Stimulated activated effector memory CD8-positive, alpha-beta T cell treated with anti-CD3 and anti-CD28 coated beads, Interleukin-12 subunit alpha, Interleukin-12 subunit beta, amount 100 ng/mL, for 72 hours (primary cell): ENCODE measurements around the gene CEP41.

Experiments used
- ATAC-seq: fragments of 150-1000 bp; cut with Tn5 transposase; 2 replicates; pipeline ENCODE4 v1.10.0; 2021
- DNase-seq, 2 donors: peaks; one replicate each; pipeline ENCODE4 v3.0.0; 2021 to 2022; ENCODE audit warnings: low spot score in 2 of 2
- H3K27ac Mint-ChIP-seq: one replicate; pipeline ENCODE4 v1.8.0; 2022; ENCODE audit warnings: mild to moderate bottlenecking, mixed read lengths
- H3K36me3 Mint-ChIP-seq: one replicate; pipeline ENCODE4 v1.8.0; 2022; ENCODE audit warnings: mild to moderate bottlenecking, mixed read lengths
- H3K4me1 Mint-ChIP-seq: one replicate; pipeline ENCODE4 v1.8.0; 2022; ENCODE audit warnings: mixed read lengths
- H3K4me3 Mint-ChIP-seq: one replicate; pipeline ENCODE4 v1.8.0; 2022; ENCODE audit warnings: mild to moderate bottlenecking, mixed read lengths
- H3K9me3 Mint-ChIP-seq: one replicate; pipeline ENCODE4 v1.8.0; 2022; ENCODE audit warnings: mixed read lengths

The CEP41 gene

GRCh38 chr7:130413201-130413600 lies 27.6 kb downstream of the CEP41 start:
- peaks cover 29% of the 10 kb centered on the region for H3K4me1 Mint-ChIP-seq
- no peak overlapping the region for H3K27ac Mint-ChIP-seq

GRCh38 chr7:130410868-130411541 lies 29.8 kb downstream of the CEP41 start:
- ATAC-seq: no peak
- H3K27ac Mint-ChIP-seq: no peak overlapping the region
- no peaks in the 10 kb centered on the region for H3K9me3 Mint-ChIP-seq
- no peak overlapping the region for H3K4me3 Mint-ChIP-seq
- DNase-seq: no peak
- H3K36me3 Mint-ChIP-seq: no peaks in the 10 kb centered on the region
- peaks cover 10% of the 10 kb centered on the region for H3K4me1 Mint-ChIP-seq

More at GRCh38 chr7:130413201-130413600, 27.6 kb downstream of the CEP41 start:
- H3K9me3 Mint-ChIP-seq: no peaks in the 10 kb centered on the region
- no peaks in the 10 kb centered on the region for H3K36me3 Mint-ChIP-seq
- ATAC-seq (no peak), DNase-seq (no peak)
- H3K4me3 Mint-ChIP-seq: no peak overlapping the region

GRCh38 chr7:130409712-130410072 lies 31.1 kb downstream of the CEP41 start:
- Mint-ChIP-seq H3K36me3 (no peaks in the 10 kb centered on the region), H3K4me1 (peaks cover under 1% of the 10 kb centered on the region), H3K4me3 (no peak overlapping the region), H3K9me3 (no peaks in the 10 kb centered on the region), H3K27ac (no peak overlapping the region)
- no peak for ATAC-seq
- no peak for DNase-seq

- Mint-ChIP-seq H3K36me3 (no peaks in the 10 kb centered on the region), H3K4me3 (no peak overlapping the region), H3K27ac (no peak overlapping the region), H3K9me3 (no peaks in the 10 kb centered on the region), H3K4me1 (no peaks in the 10 kb centered on the region)
- DNase-seq (no peak), ATAC-seq (no peak)
Measured at GRCh38 chr7:130409067-130409711, 31.6 kb downstream of the CEP41 start.

- Mint-ChIP-seq H3K4me1 (no peaks in the 10 kb centered on the region), H3K36me3 (peaks cover 9% of the 10 kb centered on the region), H3K4me3 (no peak overlapping the region), H3K9me3 (no peaks in the 10 kb centered on the region), H3K27ac (no peak overlapping the region)
- ATAC-seq (no peak), DNase-seq (no peak)
Measured at GRCh38 chr7:130405003-130405402, 35.8 kb downstream of the CEP41 start.

- Mint-ChIP-seq H3K36me3 (peaks cover 9% of the 10 kb centered on the region), H3K4me1 (no peaks in the 10 kb centered on the region), H3K9me3 (no peaks in the 10 kb centered on the region), H3K4me3 (no peak overlapping the region), H3K27ac (no peak overlapping the region)
- ATAC-seq (no peak), DNase-seq (no peak)
Measured at GRCh38 chr7:130401578-130401977, 39.2 kb downstream of the CEP41 start.

GRCh38 chr7:130401101-130401500 lies 39.7 kb downstream of the CEP41 start:
- no peaks in the 10 kb centered on the region for H3K9me3 Mint-ChIP-seq
- ATAC-seq: no peak
- peaks cover 9% of the 10 kb centered on the region for H3K36me3 Mint-ChIP-seq
- no peaks in the 10 kb centered on the region for H3K4me1 Mint-ChIP-seq
- no peak for DNase-seq
- no peak overlapping the region for H3K27ac Mint-ChIP-seq
- no peak overlapping the region for H3K4me3 Mint-ChIP-seq

- ATAC-seq (no peak), DNase-seq (no peak)
- Mint-ChIP-seq H3K36me3 (peaks cover 9% of the 10 kb centered on the region), H3K4me3 (no peak overlapping the region), H3K27ac (no peak overlapping the region), H3K4me1 (no peaks in the 10 kb centered on the region), H3K9me3 (no peaks in the 10 kb centered on the region)
Measured at GRCh38 chr7:130400120-130400572, 40.7 kb downstream of the CEP41 start.

- Mint-ChIP-seq H3K27ac (no peak overlapping the region), H3K4me1 (peaks cover 13% of the 10 kb centered on the region), H3K36me3 (peaks cover 9% of the 10 kb centered on the region), H3K4me3 (no peak overlapping the region), H3K9me3 (no peaks in the 10 kb centered on the region)
- DNase-seq (no peak), ATAC-seq (no peak)
Measured at GRCh38 chr7:130398526-130399090, 42.2 kb downstream of the CEP41 start.

GRCh38 chr7:130397758-130398073 lies 43.1 kb downstream of the CEP41 start:
- Mint-ChIP-seq H3K9me3 (no peaks in the 10 kb centered on the region), H3K27ac (no peak overlapping the region), H3K4me1 (peaks cover 14% of the 10 kb centered on the region), H3K36me3 (peaks cover 9% of the 10 kb centered on the region), H3K4me3 (no peak overlapping the region)
- no peak for ATAC-seq
- DNase-seq: no peak

GRCh38 chr7:130397051-130397757 lies 43.6 kb downstream of the CEP41 start:
- DNase-seq: no peak
- H3K4me3 Mint-ChIP-seq: no peak overlapping the region
- no peak overlapping the region for H3K27ac Mint-ChIP-seq
- H3K9me3 Mint-ChIP-seq: no peaks in the 10 kb centered on the region
- H3K36me3 Mint-ChIP-seq: peaks cover 6% of the 10 kb centered on the region
- no peak for ATAC-seq
- H3K4me1 Mint-ChIP-seq: peaks cover 14% of the 10 kb centered on the region

- H3K4me3 Mint-ChIP-seq: no peak overlapping the region
Measured at GRCh38 chr7:130396109-130396508, 44.7 kb downstream of the CEP41 start.

GRCh38 chr7:130395421-130395820 lies 45.4 kb downstream of the CEP41 start:
- Mint-ChIP-seq H3K36me3 (no peaks in the 10 kb centered on the region), H3K9me3 (no peaks in the 10 kb centered on the region), H3K4me3 (no peak overlapping the region), H3K27ac (no peak overlapping the region), H3K4me1 (peaks cover 14% of the 10 kb centered on the region)
- no peak for DNase-seq
- no peak for ATAC-seq

More at GRCh38 chr7:130396109-130396508, 44.7 kb downstream of the CEP41 start:
- H3K4me1 Mint-ChIP-seq: peaks cover 14% of the 10 kb centered on the region
- ATAC-seq (no peak), DNase-seq (no peak)
- no peak overlapping the region for H3K27ac Mint-ChIP-seq
- no peaks in the 10 kb centered on the region for H3K36me3 Mint-ChIP-seq
- H3K9me3 Mint-ChIP-seq: no peaks in the 10 kb centered on the region

- Mint-ChIP-seq H3K27ac (peak overlapping the region; percentile 92), H3K4me3 (peak overlapping the region; percentile 16), H3K9me3 (no peaks in the 10 kb centered on the region), H3K4me1 (peaks cover 14% of the 10 kb centered on the region), H3K36me3 (no peaks in the 10 kb centered on the region)
- peak; percentile 87 for ATAC-seq
- DNase-seq: no peak
Measured at GRCh38 chr7:130394421-130395195, 46.2 kb downstream of the CEP41 start.

- ATAC-seq (no peak), DNase-seq (no peak)
- Mint-ChIP-seq H3K36me3 (no peaks in the 10 kb centered on the region), H3K4me1 (peaks cover 14% of the 10 kb centered on the region), H3K27ac (peak overlapping the region; percentile 92), H3K9me3 (no peaks in the 10 kb centered on the region), H3K4me3 (peak overlapping the region; percentile 16)
Measured at GRCh38 chr7:130393841-130394411, 46.9 kb downstream of the CEP41 start.
